Panc1 (cell line): ENCODE data around the gene CAPN15. TPM values are rescaled to one million over a fixed set of nuclear protein-coding genes. Genes with fewer than 3 reads are reported as not detected.
"Not testable (repeated sequence)": the region's sequence is repeated elsewhere in the genome, so short reads cannot be mapped to it uniquely, and the experiment has no call there.

Source experiments
- ATAC-seq: fragments of 200-7000 bp; cut with Tn5 transposase; 2 replicates; pipeline ENCODE4 v1.9.1; 2020; ENCODE audit warnings: mild to moderate bottlenecking, moderate library complexity
- BruUV-seq: library from RNA; stranded (reverse); fragments of 400-500 nt; replicated peaks from 2 replicates; lab custom pipeline; 2021; lab: Mats Ljungman, UMichigan
- CTCF ChIA-PET: fragments of 300-600 bp; sonication (Branson Sonifier 250); formaldehyde crosslinking; loops from one replicate; lab custom pipeline; 2022; ENCODE audit warnings: antibody characterized with exemption; lab: Charles Lee
- POLR2A ChIA-PET: fragments of 300-600 bp; sonication (Branson Sonifier 250); formaldehyde crosslinking; loops from one replicate; lab custom pipeline; 2022; ENCODE audit warnings: antibody characterized with exemption; lab: Charles Lee
- DNase-seq: peaks from one replicate; pipeline ENCODE4 v3.0.0-alpha.2; 2010; ENCODE audit warnings: low read depth, low spot score
- H3K27ac ChIP-seq: 2 replicates; pipeline ENCODE4 v1.5.1; 2011; ENCODE audit warnings: mild to moderate bottlenecking, low read length, inconsistent platforms
- H3K27me3 ChIP-seq: fragments of 200-500 bp; sonication (Bioruptor generic); 2 replicates; pipeline ENCODE4 v1.6.0; 2014; ENCODE audit warnings: low read length, inconsistent platforms; ENCODE audit not compliant: control insufficient read depth, insufficient read depth
- H3K36me3 ChIP-seq: fragments of 200-500 bp; sonication (Bioruptor generic); 2 replicates; pipeline ENCODE4 v1.5.1; 2014; ENCODE audit warnings: inconsistent platforms, mild to moderate bottlenecking, low read length, moderate library complexity; ENCODE audit not compliant: control insufficient read depth, insufficient read depth
- H3K4me1 ChIP-seq: 2 replicates; pipeline ENCODE4 v1.5.1; 2011; ENCODE audit warnings: inconsistent platforms, mild to moderate bottlenecking, low read length, moderate library complexity; ENCODE audit not compliant: control insufficient read depth, insufficient read depth
- H3K4me3 ChIP-seq, 2 experiments: 2 replicates each; pipeline ENCODE4 v1.5.1; 2011 to 2012; ENCODE audit warnings: low read depth in 2 of 2, low read length in 2 of 2, mild to moderate bottlenecking in 2 of 2, inconsistent platforms in 1 of 2, moderate library complexity in 1 of 2
- H3K9me3 ChIP-seq: fragments of 200-500 bp; sonication (Bioruptor generic); 2 replicates; pipeline ENCODE4 v1.5.1; 2014; ENCODE audit warnings: low read depth, mild to moderate bottlenecking, inconsistent platforms, low read length, moderate library complexity; ENCODE audit not compliant: control insufficient read depth, insufficient read depth
- CTCF ChIP-seq: fragments of 450-650 bp; IDR thresholded peaks from 2 replicates; pipeline ENCODE4 v1.5.1; 2017; ENCODE audit warnings: mild to moderate bottlenecking
- POLR2AphosphoS5 ChIP-seq: IDR thresholded peaks from 2 replicates; pipeline ENCODE4 v1.6.1; 2012; ENCODE audit warnings: mild to moderate bottlenecking, low read depth, low read length, moderate library complexity
- SIN3A ChIP-seq: IDR thresholded peaks from 2 replicates; pipeline ENCODE4 v1.6.1; 2012; ENCODE audit warnings: low read depth, mild to moderate bottlenecking, low read length, moderate library complexity, borderline replicate concordance; ENCODE audit not compliant: insufficient read depth
- TCF7L2 ChIP-seq: IDR thresholded peaks from 2 replicates; pipeline ENCODE4 v1.6.1; 2011; ENCODE audit warnings: mild to moderate bottlenecking, low read depth, low read length, inconsistent platforms
- in situ Hi-C: cut with HindIII; loops from 2 replicates; pipeline ENCODE4 v1.10.0; 2016; ENCODE audit warnings: low sequenced_read_pairs, low pct_unique_long_range_greater_than_20kb
- intact Hi-C: fragments of 100-400 bp; cut with micrococcal nuclease; formaldehyde crosslinking; loops from one replicate; pipeline ENCODE4 v1.10.0; 2022; ENCODE audit not compliant: unreplicated experiment
- total RNA-seq: library from RNA; stranded (reverse); gene quantifications from one replicate; pipeline ENCODE4 v1.2.1, GENCODE V29; 2021; ENCODE audit not compliant: unreplicated experiment
- TF ChIP-seq, protein P1 (sequence below), 2 experiments: IDR thresholded peaks; 2 replicates each; pipeline ENCODE4 v1.6.1; 2011 to 2012; ENCODE audit warnings: low read depth in 2 of 2, control low read depth in 1 of 2, low read length in 1 of 2, mild to moderate bottlenecking in 1 of 2, moderate library complexity in 1 of 2; ENCODE audit not compliant: insufficient read depth in 1 of 2

Gene CAPN15
- total RNA-seq, 1 experiment from 2014 or later, result 78.5 TPM

DNA sequence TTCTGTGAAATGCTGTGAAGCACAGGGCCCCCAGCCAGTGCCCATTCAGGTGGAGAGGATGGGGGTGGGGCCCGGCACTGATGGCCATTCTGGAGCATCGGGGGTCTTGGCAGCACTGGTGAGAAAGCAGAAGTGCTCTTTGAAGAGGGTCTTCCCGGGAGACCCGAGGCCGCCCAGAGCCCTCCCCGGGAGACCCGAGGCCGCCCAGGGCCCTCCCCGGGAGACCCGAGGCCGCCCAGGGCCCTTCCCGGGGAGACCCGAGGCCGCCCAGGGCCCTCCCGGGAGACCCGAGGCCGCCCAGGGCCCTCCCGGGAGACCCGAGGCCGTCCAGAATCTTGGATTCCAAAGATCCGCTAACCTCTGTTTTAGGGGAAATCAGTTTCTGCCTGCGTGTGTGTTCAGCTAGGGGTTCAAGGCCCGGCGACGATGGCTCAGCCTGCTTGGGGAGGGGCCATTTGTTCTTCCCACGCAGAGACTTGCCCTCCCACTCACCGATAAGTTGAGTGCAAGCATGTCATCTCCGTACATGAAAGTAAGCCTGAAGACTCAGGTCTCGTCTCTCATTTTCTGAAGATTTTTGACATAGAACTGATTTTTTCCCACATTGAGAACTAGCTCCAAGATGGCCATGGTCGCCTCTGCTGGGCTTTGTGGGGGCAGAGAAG lies 35.2 kb upstream of the CAPN15 start:
- no peaks in the 10 kb centered on the region for H3K4me1 ChIP-seq
- ChIA-PET POLR2A (no interaction called here), CTCF (no interaction called here)
- no peak for TF ChIP-seq TCF7L2
- TF ChIP-seq, protein P1, sequence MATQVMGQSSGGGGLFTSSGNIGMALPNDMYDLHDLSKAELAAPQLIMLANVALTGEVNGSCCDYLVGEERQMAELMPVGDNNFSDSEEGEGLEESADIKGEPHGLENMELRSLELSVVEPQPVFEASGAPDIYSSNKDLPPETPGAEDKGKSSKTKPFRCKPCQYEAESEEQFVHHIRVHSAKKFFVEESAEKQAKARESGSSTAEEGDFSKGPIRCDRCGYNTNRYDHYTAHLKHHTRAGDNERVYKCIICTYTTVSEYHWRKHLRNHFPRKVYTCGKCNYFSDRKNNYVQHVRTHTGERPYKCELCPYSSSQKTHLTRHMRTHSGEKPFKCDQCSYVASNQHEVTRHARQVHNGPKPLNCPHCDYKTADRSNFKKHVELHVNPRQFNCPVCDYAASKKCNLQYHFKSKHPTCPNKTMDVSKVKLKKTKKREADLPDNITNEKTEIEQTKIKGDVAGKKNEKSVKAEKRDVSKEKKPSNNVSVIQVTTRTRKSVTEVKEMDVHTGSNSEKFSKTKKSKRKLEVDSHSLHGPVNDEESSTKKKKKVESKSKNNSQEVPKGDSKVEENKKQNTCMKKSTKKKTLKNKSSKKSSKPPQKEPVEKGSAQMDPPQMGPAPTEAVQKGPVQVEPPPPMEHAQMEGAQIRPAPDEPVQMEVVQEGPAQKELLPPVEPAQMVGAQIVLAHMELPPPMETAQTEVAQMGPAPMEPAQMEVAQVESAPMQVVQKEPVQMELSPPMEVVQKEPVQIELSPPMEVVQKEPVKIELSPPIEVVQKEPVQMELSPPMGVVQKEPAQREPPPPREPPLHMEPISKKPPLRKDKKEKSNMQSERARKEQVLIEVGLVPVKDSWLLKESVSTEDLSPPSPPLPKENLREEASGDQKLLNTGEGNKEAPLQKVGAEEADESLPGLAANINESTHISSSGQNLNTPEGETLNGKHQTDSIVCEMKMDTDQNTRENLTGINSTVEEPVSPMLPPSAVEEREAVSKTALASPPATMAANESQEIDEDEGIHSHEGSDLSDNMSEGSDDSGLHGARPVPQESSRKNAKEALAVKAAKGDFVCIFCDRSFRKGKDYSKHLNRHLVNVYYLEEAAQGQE (IDR thresholded peaks at IDR 0.05; ENCODE audit: insufficient read depth in 1 of 2, low read depth in 2 of 2, low read length in 1 of 2), result no peak
- no peak for TF ChIP-seq POLR2AphosphoS5
- TF ChIP-seq CTCF, result no peak
- no peak for TF ChIP-seq SIN3A
- no TSS peak for BruUV-seq
- H3K4me3 ChIP-seq, result no peak overlapping the region
- ATAC-seq (no peak; the same call in 1 of the 2 replicates), DNase-seq (no peak)
- no peaks in the 10 kb centered on the region for H3K36me3 ChIP-seq
- no peak overlapping the region for H3K27ac ChIP-seq
- no peaks in the 10 kb centered on the region for H3K9me3 ChIP-seq
- in situ Hi-C loops (no loop called here), intact Hi-C loops (no loop called here)
- H3K27me3 ChIP-seq, result no peaks in the 10 kb centered on the region

DNA sequence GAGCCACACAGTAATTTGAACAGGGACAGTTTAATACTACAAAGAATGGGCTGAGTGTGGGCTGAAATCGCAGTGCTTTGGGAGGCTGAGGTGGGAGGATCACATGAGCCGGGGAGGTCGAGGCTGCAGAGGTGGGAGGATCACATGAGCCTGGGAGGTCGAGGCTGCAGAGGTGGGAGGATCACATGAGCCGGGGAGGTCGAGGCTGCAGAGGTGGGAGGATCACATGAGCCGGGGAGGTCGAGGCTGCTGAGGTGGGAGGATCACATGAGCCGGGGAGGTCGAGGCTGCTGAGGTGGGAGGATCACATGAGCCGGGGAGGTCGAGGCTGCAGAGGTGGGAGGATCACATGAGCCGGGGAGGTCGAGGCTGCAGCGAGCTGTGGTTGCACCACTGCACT lies 32.8 kb upstream of the CAPN15 start:
- H3K36me3 ChIP-seq, DNase-seq, H3K9me3 ChIP-seq, H3K27me3 ChIP-seq, H3K27ac ChIP-seq, BruUV-seq, H3K4me3 ChIP-seq, POLR2A ChIA-PET, ATAC-seq, in situ Hi-C loops, H3K4me1 ChIP-seq: not testable (repeated sequence)
- CTCF ChIA-PET, result interaction anchor here (0.8 kb wide), 1 partner anchor 103 kb away, joined by 4 read pairs; no protein-coding TSS in a partner anchor
- intact Hi-C loops, result loop anchor here (5.0 kb wide), 1 partner anchor 102 kb away; no protein-coding TSS in a partner anchor

- Histone ChIP-seq H3K27me3 (no peaks in the 10 kb centered on the region), H3K36me3 (no peaks in the 10 kb centered on the region), H3K9me3 (no peaks in the 10 kb centered on the region), H3K27ac (no peak overlapping the region), H3K4me3 (no peak overlapping the region), H3K4me1 (no peaks in the 10 kb centered on the region)
- ChIA-PET CTCF (interaction anchor here (0.8 kb wide), 1 partner anchor 104 kb away, joined by 4 read pairs; no protein-coding TSS in a partner anchor), POLR2A (interaction anchor here (0.5 kb wide), 1 partner anchor 312 kb away, joined by 7 read pairs; no protein-coding TSS in a partner anchor)
- in situ Hi-C loops, result no loop called here
- ATAC-seq, result peak; percentile 94
- no peak for TF ChIP-seq SIN3A
- TF ChIP-seq CTCF, result no peak; the same call in 1 of the 2 replicates
- TF ChIP-seq, protein P1 (IDR thresholded peaks at IDR 0.05; ENCODE audit: insufficient read depth in 1 of 2, low read depth in 2 of 2, low read length in 1 of 2), result no peak
- no peak for TF ChIP-seq TCF7L2
- TF ChIP-seq POLR2AphosphoS5, result no peak
- BruUV-seq, result no TSS peak
- DNase-seq, result peak; percentile 4
- intact Hi-C loops, result loop anchor here (5.0 kb wide), 1 partner anchor 103 kb away; no protein-coding TSS in a partner anchor
Measured at GRCh38 chr16:495127-495748, 32.3 kb upstream of the CAPN15 start.
